GM18909 (cell line): ENCODE measurements around the gene TMEM30A.

Experiments used
- ATAC-seq: cut with Tn5 transposase; IDR thresholded peaks from one replicate; pipeline ENCODE4 v1.9.1; 2021; ENCODE audit warnings: mild to moderate bottlenecking; ENCODE audit not compliant: unreplicated experiment, poor library complexity

TMEM30A gene

GRCh38 chr6:75284632-75285282, at the start of gene TMEM30A:
Gene TMEM30A, minus strand, starts transcription at chr6:75284792. Its CDS starts 154 bp downstream, at chr6:75284638.
- peak; percentile 90 for ATAC-seq

DNA sequence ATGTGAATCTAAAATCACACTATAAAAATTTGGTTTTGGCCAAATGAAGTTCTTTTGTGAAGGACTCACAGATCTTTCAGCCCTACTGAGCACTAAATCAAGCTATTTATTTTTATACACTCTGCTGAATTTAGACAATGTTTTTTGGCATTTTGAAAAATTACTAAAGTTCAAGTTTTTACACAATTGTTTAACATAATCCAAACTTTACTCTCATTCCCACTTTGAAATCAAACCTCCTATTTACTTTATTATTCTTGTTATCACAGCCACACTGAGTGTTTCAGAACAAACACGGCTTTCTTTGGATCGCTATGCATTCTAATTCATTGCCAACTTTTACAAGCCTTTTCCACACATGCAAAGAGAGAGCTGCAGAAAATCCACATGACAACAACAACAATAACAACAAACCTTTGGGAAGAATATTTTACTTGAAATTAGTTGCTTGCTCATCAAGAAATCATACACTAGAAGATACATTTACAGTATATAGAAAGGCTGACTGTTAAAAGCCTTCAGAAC, 49.1 kb upstream of the TMEM30A start:
- no peak for ATAC-seq

- no peak for ATAC-seq
These were observed 46.6 kb upstream of the TMEM30A start for GRCh38 chr6:75331151-75331550.

DNA sequence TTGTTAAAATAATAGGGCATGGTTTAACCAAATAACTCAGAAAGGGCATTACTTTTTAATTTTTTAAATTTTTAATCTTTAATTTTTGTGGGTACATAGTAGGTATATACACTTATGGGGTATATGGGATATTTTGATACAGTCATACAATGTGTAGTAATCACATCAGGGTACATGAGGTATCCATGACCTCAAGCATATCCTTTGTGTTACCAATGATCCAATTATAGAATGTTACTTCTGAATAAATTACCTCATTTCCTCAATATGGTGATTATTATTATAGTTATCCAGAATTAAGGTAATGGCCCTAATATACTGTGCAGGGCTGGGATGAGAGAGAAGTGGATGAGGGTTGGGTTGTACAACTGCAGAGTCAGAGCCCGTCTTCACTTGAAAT, 45.1 kb upstream of the TMEM30A start:
- no peak for ATAC-seq

DNA sequence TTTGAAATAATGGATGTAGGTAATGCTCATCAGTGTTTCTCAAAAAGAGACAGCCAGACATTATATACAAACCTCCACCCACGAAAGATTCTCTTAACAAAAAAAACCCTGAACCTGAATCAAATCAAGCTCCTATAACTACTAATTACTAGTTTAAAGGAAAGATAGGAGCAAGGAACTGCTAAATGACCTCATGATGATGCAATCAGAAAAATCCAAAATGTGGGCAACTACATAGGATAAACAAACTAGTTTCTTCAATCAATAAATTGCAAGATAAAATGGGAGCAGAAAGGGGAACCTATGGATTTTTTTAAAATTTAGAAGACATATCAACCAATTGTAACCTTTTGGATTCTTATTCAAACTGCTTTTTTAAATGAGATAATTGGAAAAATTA, 43.2 kb upstream of the TMEM30A start:
- ATAC-seq = no peak

DNA sequence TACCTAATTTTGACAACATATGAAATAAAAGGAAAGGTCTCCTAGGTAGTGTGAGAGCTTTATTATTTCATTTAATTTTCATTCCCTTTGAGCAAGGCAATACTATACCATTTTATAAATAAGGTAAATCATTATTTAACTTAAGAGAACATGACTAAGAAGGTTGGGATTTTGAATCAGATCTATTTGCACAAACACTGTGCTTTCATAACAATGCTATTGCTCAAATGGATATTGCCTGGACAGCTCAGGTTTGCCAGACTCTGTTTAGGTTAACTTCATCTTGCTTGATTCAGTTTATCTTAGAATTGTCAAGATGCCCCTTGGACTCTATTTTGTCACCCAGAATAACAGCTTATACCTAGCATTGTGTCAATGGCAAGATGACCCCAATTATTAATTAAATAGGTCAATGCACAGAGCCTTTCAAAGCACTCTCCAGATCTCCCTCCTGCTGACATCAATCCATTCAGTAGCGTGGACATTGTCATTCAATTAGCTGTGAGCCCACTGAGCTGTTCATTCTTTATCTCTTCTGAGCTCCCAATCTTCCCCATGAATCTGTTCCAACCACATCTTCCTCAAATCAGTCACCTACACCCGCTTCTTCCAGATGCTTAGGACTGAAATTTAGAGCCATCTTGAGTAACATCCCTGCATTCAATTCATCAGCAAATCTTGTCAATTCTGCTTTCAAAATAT, 42.1 kb upstream of the TMEM30A start:
- no peak for ATAC-seq

DNA sequence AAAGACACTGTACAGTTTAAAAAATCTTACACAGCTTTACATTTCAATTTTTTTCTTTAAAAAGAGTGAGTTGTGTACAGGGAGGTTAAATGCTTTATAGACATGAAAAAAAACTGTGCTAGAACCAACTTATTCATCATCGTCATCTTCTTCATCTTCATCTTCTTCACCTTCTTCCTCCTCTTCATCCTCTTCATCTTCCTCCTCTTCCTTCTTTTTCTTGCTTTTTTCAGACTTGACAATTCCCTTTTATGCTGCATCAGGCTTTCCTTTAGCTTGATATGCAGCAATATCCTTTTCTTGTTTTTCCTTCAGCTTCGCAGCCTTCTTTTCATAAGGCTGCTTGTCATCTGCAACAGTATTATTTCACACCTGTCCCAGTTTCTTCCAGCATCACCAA, 34.3 kb upstream of the TMEM30A start:
- ATAC-seq = no peak

DNA sequence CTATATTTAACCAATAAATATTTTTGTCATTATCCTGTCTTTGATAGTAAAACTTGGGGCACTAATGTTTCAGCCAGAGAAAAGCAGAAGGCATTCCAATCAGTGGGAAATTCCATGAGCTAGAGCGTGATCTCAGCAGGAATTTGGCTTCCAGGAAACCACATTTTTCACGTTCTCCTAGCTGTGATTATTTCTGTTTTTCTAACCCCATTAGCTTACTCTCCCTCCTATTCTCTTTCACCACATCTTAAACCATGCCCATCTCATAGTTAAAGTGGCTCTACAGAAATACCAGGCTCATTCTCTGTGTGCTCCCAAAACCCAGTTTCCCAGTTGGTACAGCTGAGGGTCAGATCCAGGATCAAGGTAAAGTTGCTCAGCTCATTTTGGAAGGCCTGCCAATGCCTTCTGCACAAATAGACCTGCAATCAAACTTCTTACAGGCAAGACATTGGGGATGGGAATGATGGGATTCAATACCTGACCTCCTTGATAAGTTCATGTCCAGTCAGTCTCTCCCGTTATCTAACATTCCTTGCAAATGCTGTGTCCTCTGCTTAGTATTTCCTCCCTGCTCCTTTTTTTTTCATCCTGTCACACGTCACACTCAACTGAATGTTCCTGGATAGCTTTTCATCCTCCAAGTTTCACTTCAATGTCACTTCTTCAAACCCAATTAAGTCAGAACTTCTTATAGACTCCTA, 33.1 kb upstream of the TMEM30A start:
- ATAC-seq = no peak

- ATAC-seq = no peak
These were observed 31.4 kb upstream of the TMEM30A start for GRCh38 chr6:75315978-75316377.

GRCh38 chr6:75308250-75308988, 23.8 kb upstream of the TMEM30A start:
- ATAC-seq = no peak

DNA sequence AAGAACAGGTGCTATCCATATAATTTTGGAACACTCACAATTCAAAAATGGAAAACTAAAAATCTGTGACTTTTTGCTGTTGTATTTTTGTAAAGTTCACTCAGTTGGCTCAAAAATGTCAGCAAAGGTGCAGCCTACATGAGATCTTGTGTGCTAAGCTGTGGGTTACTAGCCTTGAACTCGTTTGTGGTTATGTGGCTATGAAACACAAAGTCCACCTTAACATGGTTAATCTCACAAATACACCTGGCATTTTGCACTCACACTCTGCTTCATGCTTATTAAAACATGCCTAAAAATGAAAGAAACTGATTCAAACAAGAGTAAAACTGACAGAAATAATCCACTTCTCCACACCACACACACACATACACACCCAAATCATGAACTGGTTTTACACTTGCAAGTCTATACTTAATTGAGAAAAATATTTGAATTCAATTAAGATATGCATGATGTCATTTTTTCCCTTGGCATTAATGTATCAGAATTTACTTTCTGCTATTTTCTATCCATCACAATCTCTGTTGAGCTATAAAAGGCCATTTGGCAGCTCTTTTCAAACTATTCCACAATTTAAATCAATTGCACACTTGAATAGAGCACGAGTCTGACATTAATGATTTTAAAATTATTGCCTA, 22.9 kb upstream of the TMEM30A start:
- ATAC-seq = no peak

DNA sequence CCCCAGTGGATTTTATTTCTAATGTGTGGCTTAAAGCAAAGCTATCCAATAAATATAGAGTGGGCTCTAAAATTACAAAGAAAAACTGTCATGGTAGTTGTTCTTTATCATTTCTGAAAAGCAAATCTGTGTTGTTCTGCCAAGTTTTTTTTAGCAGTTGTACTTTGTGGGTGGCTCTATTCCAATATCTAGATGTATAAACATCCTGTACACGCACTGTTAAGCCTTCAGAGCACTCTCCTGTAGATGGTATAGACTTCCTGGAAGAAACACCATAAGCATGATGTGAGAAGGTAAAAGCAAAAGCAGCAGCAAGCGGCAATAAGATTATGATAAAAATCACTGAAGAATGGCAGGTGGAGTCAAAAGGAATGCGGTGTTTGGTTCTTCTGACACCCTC, 21.5 kb upstream of the TMEM30A start:
- ATAC-seq = no peak

- no peak for ATAC-seq
These were observed 21.0 kb upstream of the TMEM30A start for GRCh38 chr6:75305573-75305972.

GRCh38 chr6:75302280-75302679, 17.7 kb upstream of the TMEM30A start:
- no peak for ATAC-seq

DNA sequence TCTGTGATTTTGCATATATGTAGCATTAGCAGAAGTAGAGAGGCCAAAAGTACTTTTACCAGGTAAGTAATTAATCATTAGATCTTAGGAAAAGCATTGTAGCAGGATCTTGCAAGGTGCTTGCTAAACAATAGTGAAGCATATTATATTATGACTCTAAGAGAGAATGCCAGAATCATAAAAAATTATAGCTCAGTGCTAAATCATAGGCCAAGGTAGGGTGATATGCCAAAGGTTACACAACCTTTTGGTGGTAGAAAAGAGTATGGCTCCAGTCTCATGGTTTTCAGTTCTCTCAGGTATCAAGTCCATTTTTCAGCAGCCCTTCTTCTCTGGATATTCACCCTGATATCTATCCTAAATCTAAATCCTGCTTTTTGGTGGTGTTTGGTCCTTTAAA, 16.9 kb upstream of the TMEM30A start:
- no peak for ATAC-seq

GRCh38 chr6:75301088-75301487, 16.5 kb upstream of the TMEM30A start:
- ATAC-seq = no peak

GRCh38 chr6:75300531-75300855, 15.9 kb upstream of the TMEM30A start:
- ATAC-seq = no peak

GRCh38 chr6:75299801-75300530, 15.4 kb upstream of the TMEM30A start:
- no peak for ATAC-seq
